Measurements from ENCODE around the gene DNASE1L2.
"Not testable (repeated sequence)": the region's sequence is repeated elsewhere in the genome, so short reads cannot be mapped to it uniquely, and the experiment has no call there.

Gene DNASE1L2

GRCh38 chr16:2236337-2237101 is at the start of gene DNASE1L2:
TSS of gene DNASE1L2 (plus strand) at chr16:2236444. CDS start at chr16:2236817, 373 bp downstream.
- no peak for DNase-seq

GRCh38 chr16:2186505-2186904 is 49.7 kb upstream of the DNASE1L2 start:
- DNase-seq, result no peak

GRCh38 chr16:2187212-2187611 is 49.0 kb upstream of the DNASE1L2 start:
- DNase-seq, result no peak

- no peak for DNase-seq
These were observed 47.8 kb upstream of the DNASE1L2 start for GRCh38 chr16:2188395-2188794.

- no peak for DNase-seq
These were observed 46.9 kb upstream of the DNASE1L2 start for GRCh38 chr16:2189252-2189893.

- no peak for DNase-seq
These were observed 46.1 kb upstream of the DNASE1L2 start for GRCh38 chr16:2190002-2190658.

GRCh38 chr16:2190659-2191445 is 45.4 kb upstream of the DNASE1L2 start:
- no peak for DNase-seq

- no peak for DNase-seq
These were observed 44.9 kb upstream of the DNASE1L2 start for GRCh38 chr16:2191446-2191706.

GRCh38 chr16:2194166-2194834 is 41.9 kb upstream of the DNASE1L2 start:
- DNase-seq, result no peak

GRCh38 chr16:2194852-2195321 is 41.4 kb upstream of the DNASE1L2 start:
- DNase-seq, result peak; percentile 49

- no peak for DNase-seq
These were observed 40.7 kb upstream of the DNASE1L2 start for GRCh38 chr16:2195322-2196161.

- no peak for DNase-seq
These were observed 39.9 kb upstream of the DNASE1L2 start, which contains the start of gene CASKIN1 for GRCh38 chr16:2196162-2196980. TSS of gene CASKIN1 (minus strand) at chr16:2196605. CDS start at chr16:2196432, 173 bp downstream.

- no peak for DNase-seq
These were observed 39.2 kb upstream of the DNASE1L2 start for GRCh38 chr16:2196981-2197511.

- DNase-seq, result no peak
These were observed 38.5 kb upstream of the DNASE1L2 start for GRCh38 chr16:2197765-2198164.

GRCh38 chr16:2198283-2198682 is 38.0 kb upstream of the DNASE1L2 start:
- DNase-seq, result no peak

- no peak for DNase-seq
These were observed 37.1 kb upstream of the DNASE1L2 start for GRCh38 chr16:2199095-2199494.

GRCh38 chr16:2199621-2200139 is 36.6 kb upstream of the DNASE1L2 start:
- DNase-seq, result no peak

GRCh38 chr16:2200313-2200712 is 35.9 kb upstream of the DNASE1L2 start:
- DNase-seq, result no peak

- not testable (repeated sequence) for DNase-seq
These were observed 33.0 kb upstream of the DNASE1L2 start for GRCh38 chr16:2203119-2203688.

Data from activated CD8-positive, alpha-beta memory T cell treated with anti-CD3 and anti-CD28 coated beads, Interleukin-2, amount 50 U/mL, for 4 hours (primary cell).